GM19395 (cell line): ENCODE measurements around the gene PLPP1.
A peak's percentile ranks its signal among the peaks of the same experiment; 100 is the strongest.

ENCODE experiments used
- ATAC-seq: cut with Tn5 transposase; IDR thresholded peaks from one replicate; pipeline ENCODE4 v1.9.1; 2021; ENCODE audit warnings: mild to moderate bottlenecking, moderate library complexity; ENCODE audit not compliant: unreplicated experiment

The PLPP1 gene

DNA sequence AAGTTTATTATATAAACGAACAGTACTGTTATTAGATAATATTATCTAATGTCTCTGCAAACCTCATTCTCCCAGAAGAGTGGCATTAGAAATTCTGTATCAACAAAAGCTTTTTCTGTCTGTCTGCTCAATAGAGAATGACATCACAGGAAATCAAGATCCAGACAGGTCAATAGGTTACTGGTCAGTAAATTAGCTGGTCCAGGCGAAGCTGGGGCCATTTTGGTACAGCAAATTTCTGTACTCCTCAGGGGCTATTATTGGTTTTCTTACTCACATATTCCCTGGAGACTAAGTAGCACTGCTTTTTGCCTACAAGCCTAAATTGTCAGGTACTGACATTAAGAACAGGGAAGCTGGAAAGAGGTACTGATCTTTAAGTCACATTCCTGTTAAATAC is 80.5 kb downstream of the PLPP1 start:
- ATAC-seq, result no peak

DNA sequence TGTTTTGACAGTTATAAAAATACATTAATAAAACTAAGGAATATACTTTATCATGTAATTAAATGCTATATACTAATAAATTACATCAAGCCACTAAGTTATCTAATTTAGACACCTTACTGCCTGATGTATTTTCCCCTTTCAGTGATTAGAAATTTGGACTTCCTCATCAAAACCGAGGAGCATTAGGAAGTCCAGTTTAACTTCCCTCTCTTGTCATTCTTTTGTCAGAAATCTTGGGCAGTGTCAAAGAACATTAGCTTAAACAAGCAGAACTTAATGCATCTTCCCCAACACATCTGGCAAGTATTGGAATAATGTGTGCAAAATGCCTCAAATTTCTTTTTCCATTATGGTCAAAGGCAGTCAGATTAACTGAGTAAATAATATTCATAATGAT is 81.6 kb downstream of the PLPP1 start:
- no peak for ATAC-seq

DNA sequence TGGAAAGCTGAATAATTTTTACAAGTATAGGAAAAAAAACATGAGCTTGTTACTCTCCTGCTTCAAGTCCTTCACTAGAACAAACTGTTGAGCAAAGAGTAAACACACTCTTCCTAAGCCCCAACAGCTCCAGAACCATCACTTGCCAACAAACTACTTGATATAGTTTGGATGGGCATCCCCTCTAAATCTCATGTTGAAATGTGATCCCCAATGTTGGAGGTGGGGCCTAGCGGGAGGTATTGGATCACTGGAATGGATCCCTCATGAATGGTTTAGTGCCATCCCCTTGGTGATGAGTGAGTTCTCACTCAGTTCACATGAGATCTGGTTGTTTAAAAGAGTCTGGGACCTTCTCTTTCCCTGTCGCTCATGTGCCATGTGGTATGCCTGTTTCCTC is 82.8 kb downstream of the PLPP1 start:
- no peak for ATAC-seq

DNA sequence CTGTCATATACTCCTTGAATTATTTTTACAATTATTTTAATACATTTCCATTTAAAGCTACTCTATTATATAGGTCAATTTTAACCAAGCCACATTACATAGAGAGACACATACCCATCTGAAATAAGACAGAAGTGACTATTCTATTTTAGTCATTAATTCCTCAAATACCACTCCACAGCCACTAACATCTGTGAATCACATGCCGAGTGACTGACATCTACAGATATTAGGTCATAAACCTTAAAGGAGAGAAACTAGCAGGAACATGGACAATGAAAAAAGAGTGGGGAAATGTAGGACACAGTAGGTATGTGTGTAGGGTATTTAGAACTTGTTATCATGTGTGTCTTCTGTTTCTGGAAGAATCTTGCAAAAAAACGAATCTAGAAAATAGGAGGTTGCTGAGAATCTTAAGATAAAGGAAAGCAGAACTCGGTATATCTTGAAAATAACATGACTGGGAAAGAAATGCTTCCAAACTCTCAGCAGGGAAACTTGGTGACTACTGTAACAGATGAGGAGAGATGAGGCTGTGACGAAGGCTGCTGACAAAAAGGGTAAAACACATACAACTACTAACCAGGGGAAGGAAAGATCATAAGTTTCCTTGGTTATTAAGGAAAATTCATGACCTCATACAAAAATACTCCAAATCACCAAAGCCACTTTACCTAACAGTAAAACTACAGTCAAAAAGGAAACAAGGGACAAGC is 84.6 kb downstream of the PLPP1 start:
- no peak for ATAC-seq

DNA sequence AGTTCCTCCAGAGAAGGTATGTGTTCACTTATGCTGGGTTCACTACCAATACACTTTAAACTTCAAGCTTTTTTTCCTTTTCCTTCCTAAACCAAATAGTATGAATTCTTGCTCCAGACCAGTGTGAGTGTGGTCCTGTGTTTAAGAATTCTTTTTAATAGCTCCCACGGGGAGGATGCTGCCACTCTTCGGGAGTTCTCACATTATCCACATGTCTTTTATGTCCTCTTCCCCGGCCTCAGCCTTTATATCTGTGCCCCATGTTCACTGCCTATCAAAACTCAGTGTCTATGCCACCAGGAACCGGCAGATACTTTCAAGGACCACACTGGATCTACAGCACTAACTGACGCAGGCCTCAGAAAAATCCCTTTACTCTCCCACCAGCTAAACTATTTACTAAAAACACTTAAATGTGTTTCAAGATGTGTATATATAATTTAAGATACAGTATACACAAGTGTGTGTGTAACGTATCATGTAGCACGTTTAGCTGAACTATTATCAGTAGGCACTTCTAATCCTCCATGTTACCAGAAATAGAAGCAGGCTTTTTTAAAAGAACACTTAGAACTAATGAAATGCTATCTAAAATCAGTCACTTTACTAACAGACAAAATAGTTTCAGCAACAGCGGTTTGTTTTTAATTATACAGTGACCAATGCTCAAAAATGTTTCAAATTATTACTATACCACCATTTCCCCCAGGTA is 88.0 kb downstream of the PLPP1 start:
- ATAC-seq, result no peak

DNA sequence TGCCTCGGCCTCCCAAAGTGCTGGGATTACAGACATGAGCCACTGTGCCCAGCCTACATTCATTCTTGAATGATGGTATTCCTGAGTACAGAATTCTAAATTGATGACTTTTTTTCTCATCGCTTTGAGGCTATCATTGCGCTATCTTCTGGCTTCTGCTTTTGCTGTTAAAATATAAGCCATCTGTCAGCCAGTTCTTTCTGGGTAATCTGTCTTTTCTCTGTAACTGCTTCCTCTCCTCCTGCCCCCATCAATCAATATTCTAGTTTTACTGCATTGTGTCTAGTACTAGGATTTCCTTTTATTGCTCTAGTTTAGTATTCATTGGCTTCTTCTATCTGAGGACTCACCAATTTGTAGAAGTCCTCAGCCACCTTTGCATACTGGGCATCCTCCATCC is 89.0 kb downstream of the PLPP1 start:
- no peak for ATAC-seq

DNA sequence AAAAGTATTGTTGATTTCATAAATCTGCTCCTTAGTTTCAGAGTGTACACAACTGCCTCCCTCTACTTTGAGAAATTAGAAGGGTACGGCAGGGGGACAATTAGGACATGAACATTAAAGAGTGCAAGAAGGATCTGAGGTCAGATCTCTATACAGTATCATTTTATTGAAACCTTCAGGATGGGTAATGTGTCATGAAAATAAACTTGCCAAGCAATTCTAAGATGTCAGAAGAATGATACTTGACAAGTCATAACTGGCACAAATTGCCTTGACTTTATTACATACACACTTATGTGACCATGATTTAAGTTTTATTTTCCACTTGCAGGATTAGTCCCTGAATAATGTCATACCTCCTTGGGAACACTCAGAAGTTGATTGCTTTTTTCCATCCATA is 92.8 kb downstream of the PLPP1 start:
- ATAC-seq, result no peak

DNA sequence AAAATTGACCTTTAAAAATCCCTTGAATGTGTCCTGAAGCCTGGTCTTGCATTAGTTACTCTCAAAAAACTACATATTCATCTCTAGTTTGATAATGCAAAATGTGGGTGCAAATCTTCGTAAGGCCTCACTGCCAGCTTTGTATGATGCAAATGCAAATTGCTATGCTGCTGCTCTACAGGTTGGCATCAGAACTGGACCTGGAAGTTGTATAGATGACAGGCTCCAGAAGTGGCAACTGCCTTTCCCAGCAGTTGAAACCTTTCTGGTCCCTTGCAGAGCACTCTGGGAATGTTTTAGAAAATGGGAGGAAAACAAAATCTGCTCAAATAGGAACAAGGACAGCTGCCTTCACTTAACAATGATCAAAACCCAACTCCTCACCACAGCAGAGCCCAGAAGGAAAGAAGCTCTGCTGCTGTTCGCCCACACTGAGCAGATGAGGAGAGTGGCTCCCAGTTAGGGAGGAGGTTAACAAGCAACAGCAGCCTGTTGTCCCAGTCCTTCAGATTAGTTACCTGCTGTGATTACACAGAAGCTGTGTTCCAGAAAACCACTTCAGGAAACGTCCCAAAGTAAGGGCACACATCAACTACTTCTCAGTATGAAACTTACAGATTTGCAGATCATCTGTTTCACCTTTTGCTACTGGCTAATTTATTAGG is 93.5 kb downstream of the PLPP1 start:
- ATAC-seq, result no peak

DNA sequence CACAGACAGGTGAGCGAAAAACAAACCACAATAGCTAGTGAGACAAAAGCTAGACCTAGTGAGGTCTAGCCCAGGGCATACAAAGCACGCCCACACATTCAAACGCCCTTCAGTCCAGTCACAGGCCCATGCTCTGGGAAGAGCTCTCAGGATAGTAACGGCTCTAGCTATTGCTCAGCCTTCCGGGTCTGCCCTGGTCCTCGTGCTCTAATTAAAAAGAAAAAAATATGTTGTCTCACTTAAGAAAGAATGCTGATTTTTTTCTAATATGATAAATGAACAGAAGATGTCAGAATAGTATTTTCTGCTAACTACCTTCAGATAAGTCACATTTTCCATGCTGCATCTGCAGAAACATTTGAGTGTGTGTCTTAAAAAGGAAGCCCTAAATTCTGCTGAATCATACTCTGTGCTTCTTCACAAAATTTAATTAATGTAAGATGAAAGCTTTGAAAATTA is 94.5 kb downstream of the PLPP1 start:
- no peak for ATAC-seq

DNA sequence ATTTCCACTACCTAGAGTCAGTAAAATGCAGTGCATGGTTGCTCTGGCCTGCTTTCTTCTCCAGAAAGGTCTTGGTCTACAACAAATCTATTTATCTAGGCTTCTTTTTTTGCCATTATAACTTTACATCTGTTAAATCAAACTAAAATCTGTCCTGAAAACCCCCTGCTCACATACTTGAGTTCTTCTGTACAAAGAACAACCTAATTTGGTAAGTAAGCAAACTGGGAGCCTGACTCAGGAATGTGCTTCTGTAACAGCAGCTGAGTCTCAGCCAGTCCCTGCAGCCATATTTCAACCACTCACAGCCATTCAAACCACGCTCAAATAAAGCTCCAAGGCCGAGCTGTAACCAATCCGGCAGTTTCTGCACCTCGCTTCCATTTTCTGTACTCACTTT is 95.8 kb downstream of the PLPP1 start:
- no peak for ATAC-seq

DNA sequence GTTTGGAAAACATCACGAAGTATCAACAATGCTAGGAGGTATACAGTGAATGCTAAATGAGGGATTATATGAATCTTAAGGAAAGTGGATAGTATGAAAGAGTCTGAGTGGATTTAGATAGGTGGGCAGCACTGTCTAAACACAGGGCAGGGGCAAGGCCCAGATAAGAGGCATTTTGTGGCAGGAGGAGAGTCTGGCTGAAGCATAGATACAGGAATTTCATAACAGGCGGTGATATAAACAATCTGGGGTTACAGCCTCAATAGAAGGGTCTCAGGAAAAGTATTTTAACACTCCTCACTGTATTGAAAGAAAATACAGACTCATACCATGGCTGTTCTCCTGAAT is 96.9 kb downstream of the PLPP1 start:
- no peak for ATAC-seq

DNA sequence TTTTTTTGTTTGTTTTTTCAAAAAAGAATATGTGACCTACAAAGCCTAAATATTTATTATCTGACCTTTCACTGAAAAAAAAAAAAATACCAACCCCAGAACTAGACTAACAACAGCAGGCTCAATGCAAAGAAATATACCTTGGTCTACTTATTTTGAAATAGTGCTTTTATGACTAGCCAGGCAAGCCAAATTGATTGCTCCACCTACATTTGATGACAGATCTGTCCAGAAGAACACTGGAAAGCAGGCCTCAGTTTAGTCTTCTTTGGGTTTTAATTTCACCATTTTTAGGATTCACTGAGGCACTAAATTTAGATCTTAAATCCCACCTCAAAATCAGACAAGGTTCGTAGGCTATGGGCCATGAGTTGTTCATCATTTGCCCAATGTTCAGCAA is 97.3 kb downstream of the PLPP1 start:
- no peak for ATAC-seq

DNA sequence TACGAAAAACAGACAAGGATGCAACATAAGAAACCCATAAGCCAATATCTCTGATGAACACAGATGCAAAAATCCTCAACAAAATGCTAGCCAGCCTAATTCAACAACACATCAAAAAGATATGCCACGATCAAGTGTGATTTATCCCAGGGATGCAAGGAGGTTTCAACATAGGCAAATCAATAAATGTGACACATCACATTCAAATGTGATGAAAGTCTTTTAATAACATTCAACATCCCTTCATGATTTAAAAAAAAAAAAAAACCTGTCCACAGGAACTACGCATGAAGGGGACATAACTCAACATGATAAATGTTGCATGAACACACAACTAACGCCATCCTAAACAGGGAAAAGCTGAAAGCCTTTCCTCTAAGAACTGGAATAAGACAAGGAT is 102.2 kb downstream of the PLPP1 start:
- no peak for ATAC-seq

DNA sequence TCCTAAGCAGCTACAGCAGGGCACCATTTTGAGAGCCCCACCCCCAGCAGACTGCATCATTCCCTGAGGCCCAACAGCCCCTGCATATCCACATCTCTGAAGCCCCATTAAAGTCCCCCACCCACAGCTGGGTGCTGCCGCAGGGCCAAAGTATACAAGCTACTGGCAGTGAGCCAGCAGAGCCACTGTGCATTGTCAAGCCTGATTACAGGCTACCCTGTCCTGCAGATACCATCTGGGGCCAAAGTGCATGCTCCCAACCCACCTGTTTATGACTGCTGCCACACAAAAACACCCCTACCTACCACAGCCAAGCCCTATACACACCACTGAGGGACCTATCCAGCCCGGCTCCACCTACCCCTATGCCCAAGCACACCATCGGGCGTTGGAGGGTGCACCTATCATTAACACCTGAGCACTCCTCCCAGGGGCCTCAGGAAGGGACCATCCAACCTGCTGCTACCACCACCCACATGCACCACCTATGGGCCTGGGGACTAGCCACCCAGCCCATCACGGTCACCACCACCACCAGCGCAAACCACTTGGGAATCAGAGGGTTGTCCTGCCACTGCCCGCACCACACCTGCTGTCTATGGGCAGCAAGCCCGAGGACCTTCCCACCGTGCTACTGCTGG is 105.0 kb downstream of the PLPP1 start:
- no peak for ATAC-seq

DNA sequence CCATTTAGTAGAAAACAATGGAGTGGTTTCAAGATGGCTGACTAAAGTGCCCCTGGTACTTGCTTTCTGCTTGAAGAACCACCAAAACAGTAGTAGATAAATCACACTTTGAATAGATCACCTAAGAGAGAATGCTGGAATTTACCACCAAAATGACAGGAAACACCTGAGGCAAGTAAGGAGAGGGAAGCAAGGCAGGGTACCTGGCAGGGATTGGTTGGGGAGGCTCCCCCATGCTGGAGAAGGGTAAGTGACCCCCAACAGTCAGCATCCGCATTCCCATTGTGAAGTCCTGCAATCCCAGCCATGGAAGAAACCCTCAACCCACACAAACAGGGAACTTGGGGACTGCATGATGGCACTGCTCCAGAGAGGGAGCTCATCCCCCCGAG is 105.5 kb downstream of the PLPP1 start:
- no peak for ATAC-seq

DNA sequence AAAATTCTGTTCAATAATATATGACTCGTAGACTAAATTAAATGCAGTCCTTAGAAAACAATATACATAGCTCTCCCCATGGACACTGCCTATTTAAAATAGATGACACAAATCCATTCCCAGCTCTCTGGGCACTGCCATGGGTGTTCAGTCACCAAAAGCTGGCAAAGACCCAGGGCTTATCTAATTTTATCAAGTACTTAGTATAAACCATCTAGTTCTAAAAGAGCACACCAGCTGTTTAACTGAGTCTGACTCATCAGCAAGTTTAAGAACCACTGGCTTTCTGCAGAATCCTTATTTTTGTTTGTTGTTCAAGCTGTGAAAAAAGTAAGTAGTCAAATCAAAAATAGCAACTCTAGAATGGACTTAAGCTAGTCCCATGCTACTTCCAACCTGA is 107.6 kb downstream of the PLPP1 start:
- ATAC-seq, result no peak

DNA sequence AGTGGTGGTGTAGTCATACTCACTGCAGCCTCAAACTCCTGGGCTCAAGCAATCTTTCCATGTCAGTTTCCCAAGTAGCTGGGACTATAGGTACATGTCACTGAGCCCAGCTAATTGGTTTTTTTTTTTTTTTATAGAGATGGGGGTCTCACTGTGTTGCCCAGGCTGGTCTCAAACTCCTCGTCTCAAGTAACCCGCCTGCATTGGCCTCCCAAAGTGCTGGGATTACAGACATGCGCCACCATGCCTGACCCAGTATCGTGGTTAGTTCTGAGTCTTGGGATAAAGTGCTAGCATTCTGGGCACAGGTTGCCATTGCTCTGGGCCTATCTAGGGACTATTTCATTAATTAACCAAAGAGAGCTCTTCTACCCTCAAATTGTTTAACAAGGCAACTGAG is 108.3 kb downstream of the PLPP1 start:
- no peak for ATAC-seq

DNA sequence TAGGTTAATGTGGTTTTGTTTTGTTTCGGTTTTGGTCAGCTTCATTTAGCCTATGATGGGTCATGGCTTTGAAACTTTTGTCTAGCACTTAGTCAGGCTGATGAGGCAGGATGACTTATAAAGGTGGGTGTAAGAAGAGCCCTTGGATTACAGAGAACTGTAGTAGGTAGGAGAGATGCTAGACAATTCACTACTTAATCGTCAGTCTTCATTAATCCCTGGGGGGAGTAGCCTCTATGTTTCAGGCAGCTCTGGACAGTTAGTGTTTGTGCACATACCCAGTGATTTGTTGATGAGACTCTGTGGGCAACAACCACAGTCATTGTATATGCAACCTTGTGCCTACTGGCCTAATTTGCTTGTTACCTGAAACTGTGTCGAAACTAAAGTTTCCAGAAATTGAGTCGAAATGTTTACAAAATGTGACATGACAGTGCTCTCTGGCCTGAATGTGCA is 113.7 kb downstream of the PLPP1 start:
- ATAC-seq, result peak; percentile 94

DNA sequence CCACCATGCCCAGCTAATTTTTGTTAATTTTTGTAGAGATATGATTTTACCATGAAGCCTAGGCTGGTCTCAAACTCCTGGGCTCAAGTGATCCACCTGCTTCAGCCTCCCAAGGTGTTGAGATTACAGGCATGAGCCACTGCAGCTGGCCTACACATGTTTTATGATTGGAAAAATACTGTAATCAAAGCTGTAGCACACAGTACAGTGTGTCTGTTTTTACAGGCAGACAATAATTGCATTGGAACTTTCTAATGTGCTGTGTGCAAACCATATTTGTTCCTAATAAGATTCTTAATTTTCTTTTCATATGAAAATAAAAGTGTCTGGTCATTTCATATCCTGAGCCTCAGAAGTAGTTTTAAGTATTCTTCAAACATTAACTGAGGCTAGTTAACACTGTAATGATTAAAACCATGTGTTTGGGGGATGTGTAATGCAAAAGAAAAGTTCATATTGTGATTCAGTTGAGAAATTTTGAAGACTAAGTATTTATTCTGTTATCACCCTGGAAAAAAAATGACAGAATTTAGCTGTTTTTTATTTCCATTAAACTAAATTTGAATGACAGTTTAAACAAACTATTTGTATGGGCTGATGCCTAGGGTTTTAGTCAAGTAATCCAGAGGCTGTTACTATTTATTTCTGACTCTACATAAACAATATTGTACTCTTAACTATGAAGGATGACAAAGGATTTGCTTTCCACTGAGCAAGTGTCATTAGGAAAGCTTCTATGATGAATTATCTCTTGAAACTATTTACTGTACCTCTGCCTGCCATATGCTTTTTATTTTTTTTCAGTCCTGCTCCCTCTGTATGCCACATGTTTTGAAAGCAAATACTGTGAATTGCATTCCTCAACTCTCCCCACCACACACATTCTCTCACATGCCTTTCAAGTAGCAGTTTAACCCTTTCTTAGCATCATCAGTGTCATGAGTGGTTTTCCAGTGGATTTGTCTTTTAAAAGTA is 115.5 kb downstream of the PLPP1 start:
- ATAC-seq, result no peak

DNA sequence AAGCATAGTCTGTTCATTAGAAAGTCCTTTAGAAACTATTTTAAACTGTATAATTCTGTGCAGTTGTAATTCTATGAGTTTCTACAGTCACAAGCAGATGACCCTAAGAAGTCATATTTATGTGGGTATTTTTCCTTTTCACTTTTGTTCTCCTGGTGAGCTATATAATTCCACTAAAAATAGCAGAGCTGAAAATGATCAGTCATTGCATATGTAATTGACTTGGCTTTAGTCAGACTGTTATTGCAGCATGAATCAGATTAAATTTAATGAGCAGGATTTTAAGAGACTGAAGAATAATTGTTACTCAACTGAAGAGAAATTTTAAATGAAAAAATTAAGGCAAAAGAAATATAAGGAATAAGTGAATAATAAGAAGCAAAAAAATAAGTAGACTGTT is 118.5 kb downstream of the PLPP1 start:
- ATAC-seq, result no peak

DNA sequence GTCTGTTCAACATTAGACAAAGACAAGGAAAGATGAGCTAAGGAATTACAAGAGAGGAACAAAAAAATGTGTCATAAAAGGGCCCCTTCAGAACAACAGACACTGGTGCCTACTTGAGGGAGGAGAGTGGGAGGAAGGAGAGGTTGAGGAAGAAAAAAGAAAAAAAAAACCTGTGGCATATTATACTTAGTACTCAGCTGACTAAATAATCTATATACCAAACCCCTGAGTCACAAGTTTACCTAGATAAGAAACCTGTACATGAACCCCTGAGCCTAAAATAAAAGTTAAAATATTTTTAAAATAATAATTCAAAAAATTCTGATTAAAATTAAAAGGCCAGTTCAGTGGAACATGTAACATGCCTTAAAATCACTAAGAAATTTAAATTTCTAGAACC is 119.7 kb downstream of the PLPP1 start:
- no peak for ATAC-seq
